WTC11 (cell line): ENCODE data around the gene CPD. TPM values are rescaled to one million over a fixed set of nuclear protein-coding genes. Genes with fewer than 3 reads are reported as not detected.
"Not testable (repeated sequence)": the region's sequence is repeated elsewhere in the genome, so short reads cannot be mapped to it uniquely, and the experiment has no call there.

ENCODE experiments used
- ATAC-seq: fragments of 200-7000 bp; cut with Tn5 transposase; 2 replicates; pipeline ENCODE4 v1.10.0; 2021; ENCODE audit warnings: mild to moderate bottlenecking, moderate library complexity
- CTCF ChIA-PET: fragments of 300-600 bp; sonication (Branson Sonifier 250); formaldehyde crosslinking; loops from one replicate; lab custom pipeline; 2021; ENCODE audit warnings: antibody characterized with exemption; lab: Charles Lee
- POLR2A ChIA-PET: fragments of 350-600 bp; sonication (Branson Sonifier 250); formaldehyde crosslinking; loops from one replicate; lab custom pipeline; 2021; ENCODE audit warnings: antibody characterized with exemption; lab: Charles Lee
- DNase-seq: peaks from one replicate; pipeline ENCODE4 v3.0.0; 2021; ENCODE audit warnings: low spot score
- H3K27ac Mint-ChIP-seq: 2 replicates; pipeline ENCODE4 v1.8.0; 2021; ENCODE audit warnings: mixed read lengths
- H3K27me3 Mint-ChIP-seq: 2 replicates; pipeline ENCODE4 v1.8.0; 2021; ENCODE audit warnings: low read depth, mild to moderate bottlenecking, moderate library complexity, mixed read lengths
- H3K36me3 Mint-ChIP-seq: 2 replicates; pipeline ENCODE4 v1.8.0; 2021; ENCODE audit warnings: mixed read lengths
- H3K4me1 Mint-ChIP-seq: 2 replicates; pipeline ENCODE4 v1.8.0; 2022; ENCODE audit warnings: mixed read lengths
- H3K4me3 Mint-ChIP-seq: 2 replicates; pipeline ENCODE4 v1.8.0; 2021; ENCODE audit warnings: mild to moderate bottlenecking, moderate library complexity, mixed read lengths
- H3K9me3 Mint-ChIP-seq: 2 replicates; pipeline ENCODE4 v1.8.0; 2021; ENCODE audit warnings: mixed read lengths
- E2F5 ChIP-seq: sonication (generic); formaldehyde crosslinking; IDR thresholded peaks from 2 replicates; pipeline ENCODE4 v1.8.1; 2022; ENCODE audit warnings: mild to moderate bottlenecking, moderate library complexity, missing genetic modification reagents
- EMX1 ChIP-seq: fragments of 250-450 bp; sonication (Bioruptor Pico); IDR thresholded peaks from 2 replicates; pipeline ENCODE4 v1.8.0; 2021; ENCODE audit warnings: mild to moderate bottlenecking
- GTF2I ChIP-seq: fragments of 250-450 bp; sonication (Bioruptor Pico); conservative IDR thresholded peaks from 2 replicates; pipeline ENCODE4 v1.4.0; 2021; ENCODE audit warnings: mild to moderate bottlenecking
- KAT7 ChIP-seq: sonication (generic); formaldehyde crosslinking; IDR thresholded peaks from 2 replicates; pipeline ENCODE4 v1.8.1; 2023; ENCODE audit warnings: missing genetic modification reagents, mild to moderate bottlenecking, borderline replicate concordance
- NFYB ChIP-seq: sonication (generic); formaldehyde crosslinking; conservative IDR thresholded peaks from 2 replicates; pipeline ENCODE4 v1.8.0; 2022; ENCODE audit warnings: low read depth, missing genetic modification reagents
- NR3C1 ChIP-seq: sonication (generic); formaldehyde crosslinking; conservative IDR thresholded peaks from 2 replicates; pipeline ENCODE4 v1.8.1; 2023; ENCODE audit warnings: low read depth, mild to moderate bottlenecking, missing genetic modification reagents
- PRDM15 ChIP-seq: sonication (generic); formaldehyde crosslinking; IDR thresholded peaks from 2 replicates; pipeline ENCODE4 v1.8.0; 2022; ENCODE audit warnings: missing genetic modification reagents
- ZMAT4 ChIP-seq: fragments of 250-450 bp; sonication (Bioruptor Pico); IDR thresholded peaks from 2 replicates; pipeline ENCODE4 v1.9.0; 2021; ENCODE audit warnings: mild to moderate bottlenecking
- ZNF532 ChIP-seq: fragments of 250-450 bp; sonication (Bioruptor Pico); IDR thresholded peaks from 2 replicates; pipeline ENCODE4 v1.9.0; 2021; ENCODE audit warnings: mild to moderate bottlenecking, borderline replicate concordance
- total RNA-seq: library from RNA; stranded (reverse); gene quantifications from 3 replicates; pipeline ENCODE4 v1.2.3, GENCODE V29; 2021
- TF ChIP-seq, protein P1 (sequence below): fragments of 250-450 bp; sonication (Bioruptor Pico); IDR thresholded peaks from 2 replicates; pipeline ENCODE4 v1.9.0; 2021; ENCODE audit warnings: moderate library complexity, mild to moderate bottlenecking, inconsistent platforms, borderline replicate concordance
- TF ChIP-seq, protein P2 (sequence below): sonication (generic); formaldehyde crosslinking; IDR thresholded peaks from 2 replicates; pipeline ENCODE4 v1.8.0; 2023; ENCODE audit warnings: missing genetic modification reagents, mild to moderate bottlenecking, borderline replicate concordance

The CPD gene
- total RNA-seq, 1 experiment from 2014 or later, result 36.1 TPM

DNA sequence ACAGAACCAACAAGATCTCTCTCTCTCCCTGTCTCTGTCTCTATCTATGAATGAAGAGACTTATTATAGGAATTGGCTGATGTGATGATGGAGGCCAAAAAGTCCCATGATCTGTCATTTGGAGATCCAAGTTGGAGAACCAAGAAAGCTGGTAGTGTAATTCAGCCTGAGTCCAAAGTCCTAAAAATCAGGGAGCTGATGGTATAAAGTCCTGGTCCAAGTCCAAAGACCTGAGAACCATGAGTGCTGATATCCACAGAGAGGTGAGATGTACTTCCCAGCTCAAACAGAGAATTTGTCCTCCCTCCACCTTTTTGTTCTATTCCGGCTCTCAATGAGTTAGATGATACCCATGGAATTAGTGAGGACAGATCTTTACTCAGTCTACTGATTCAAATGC lies 29.5 kb upstream of the CPD start (continued):
- TF ChIP-seq E2F5 (CRISPR knock-in tag) (no peak), PRDM15 (CRISPR knock-in tag) (no peak), ZMAT4 (CRISPR knock-in tag) (no peak), GTF2I (CRISPR knock-in tag) (no peak), ZNF532 (CRISPR knock-in tag) (no peak)
- TF ChIP-seq, protein P1, sequence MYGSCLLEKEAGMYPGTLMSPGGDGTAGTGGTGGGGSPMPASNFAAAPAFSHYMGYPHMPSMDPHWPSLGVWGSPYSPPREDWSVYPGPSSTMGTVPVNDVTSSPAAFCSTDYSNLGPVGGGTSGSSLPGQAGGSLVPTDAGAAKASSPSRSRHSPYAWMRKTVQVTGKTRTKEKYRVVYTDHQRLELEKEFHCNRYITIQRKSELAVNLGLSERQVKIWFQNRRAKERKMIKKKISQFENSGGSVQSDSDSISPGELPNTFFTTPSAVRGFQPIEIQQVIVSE (CRISPR knock-in tag), result no peak

- H3K9me3 Mint-ChIP-seq, H3K27ac Mint-ChIP-seq, H3K4me1 Mint-ChIP-seq, H3K27me3 Mint-ChIP-seq, H3K36me3 Mint-ChIP-seq, CTCF ChIA-PET, H3K4me3 Mint-ChIP-seq, ATAC-seq, DNase-seq, POLR2A ChIA-PET: not testable (repeated sequence)
These were observed 27.5 kb upstream of the CPD start for GRCh38 chr17:30351263-30351662.

DNA sequence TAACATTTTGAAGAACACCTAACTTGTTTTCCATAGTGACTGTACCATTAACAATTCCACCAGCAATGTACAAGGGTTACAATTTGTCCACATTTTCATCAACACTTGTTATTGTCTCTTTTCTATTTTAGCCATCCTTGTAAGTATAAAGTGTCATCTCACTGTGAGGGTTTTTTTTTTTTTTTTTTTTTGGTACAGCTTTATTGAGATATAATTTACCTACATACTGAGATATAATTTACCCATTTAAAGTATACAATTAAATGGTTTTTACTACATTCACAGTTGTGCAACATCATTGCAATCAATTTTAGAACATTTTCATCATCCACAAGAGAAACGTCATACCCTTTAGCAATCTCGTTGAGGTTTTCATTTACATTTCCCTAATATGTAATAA lies 27.0 kb upstream of the CPD start:
- POLR2A ChIA-PET, result no interaction called here
- H3K27me3 Mint-ChIP-seq, result 0 out of 2 replicates have a peak, but pooled peaks cover 2% of the 10 kb centered on the region
- CTCF ChIA-PET, result no interaction called here
- DNase-seq (no peak), ATAC-seq (no peak)
- H3K9me3 Mint-ChIP-seq, result no peaks in the 10 kb centered on the region; the same call in 1 of the 2 replicates
- H3K27ac Mint-ChIP-seq, result no peak overlapping the region
- no peak overlapping the region for H3K4me3 Mint-ChIP-seq
- peaks cover 7% of the 10 kb centered on the region for H3K4me1 Mint-ChIP-seq
- TF ChIP-seq NR3C1 (no peak), EMX1 (CRISPR knock-in tag) (no peak), NFYB (no peak)
- TF ChIP-seq, all 79 proteins: peak for 0
- no peaks in the 10 kb centered on the region for H3K36me3 Mint-ChIP-seq

- Mint-ChIP-seq H3K27me3 (no peaks in the 10 kb centered on the region), H3K4me1 (peaks cover 7% of the 10 kb centered on the region), H3K36me3 (no peaks in the 10 kb centered on the region), H3K9me3 (no peaks in the 10 kb centered on the region; the same call in 1 of the 2 replicates), H3K27ac (no peak overlapping the region), H3K4me3 (no peak overlapping the region)
- no peak for TF ChIP-seq KAT7 (CRISPR knock-in tag)
- TF ChIP-seq, protein P2, sequence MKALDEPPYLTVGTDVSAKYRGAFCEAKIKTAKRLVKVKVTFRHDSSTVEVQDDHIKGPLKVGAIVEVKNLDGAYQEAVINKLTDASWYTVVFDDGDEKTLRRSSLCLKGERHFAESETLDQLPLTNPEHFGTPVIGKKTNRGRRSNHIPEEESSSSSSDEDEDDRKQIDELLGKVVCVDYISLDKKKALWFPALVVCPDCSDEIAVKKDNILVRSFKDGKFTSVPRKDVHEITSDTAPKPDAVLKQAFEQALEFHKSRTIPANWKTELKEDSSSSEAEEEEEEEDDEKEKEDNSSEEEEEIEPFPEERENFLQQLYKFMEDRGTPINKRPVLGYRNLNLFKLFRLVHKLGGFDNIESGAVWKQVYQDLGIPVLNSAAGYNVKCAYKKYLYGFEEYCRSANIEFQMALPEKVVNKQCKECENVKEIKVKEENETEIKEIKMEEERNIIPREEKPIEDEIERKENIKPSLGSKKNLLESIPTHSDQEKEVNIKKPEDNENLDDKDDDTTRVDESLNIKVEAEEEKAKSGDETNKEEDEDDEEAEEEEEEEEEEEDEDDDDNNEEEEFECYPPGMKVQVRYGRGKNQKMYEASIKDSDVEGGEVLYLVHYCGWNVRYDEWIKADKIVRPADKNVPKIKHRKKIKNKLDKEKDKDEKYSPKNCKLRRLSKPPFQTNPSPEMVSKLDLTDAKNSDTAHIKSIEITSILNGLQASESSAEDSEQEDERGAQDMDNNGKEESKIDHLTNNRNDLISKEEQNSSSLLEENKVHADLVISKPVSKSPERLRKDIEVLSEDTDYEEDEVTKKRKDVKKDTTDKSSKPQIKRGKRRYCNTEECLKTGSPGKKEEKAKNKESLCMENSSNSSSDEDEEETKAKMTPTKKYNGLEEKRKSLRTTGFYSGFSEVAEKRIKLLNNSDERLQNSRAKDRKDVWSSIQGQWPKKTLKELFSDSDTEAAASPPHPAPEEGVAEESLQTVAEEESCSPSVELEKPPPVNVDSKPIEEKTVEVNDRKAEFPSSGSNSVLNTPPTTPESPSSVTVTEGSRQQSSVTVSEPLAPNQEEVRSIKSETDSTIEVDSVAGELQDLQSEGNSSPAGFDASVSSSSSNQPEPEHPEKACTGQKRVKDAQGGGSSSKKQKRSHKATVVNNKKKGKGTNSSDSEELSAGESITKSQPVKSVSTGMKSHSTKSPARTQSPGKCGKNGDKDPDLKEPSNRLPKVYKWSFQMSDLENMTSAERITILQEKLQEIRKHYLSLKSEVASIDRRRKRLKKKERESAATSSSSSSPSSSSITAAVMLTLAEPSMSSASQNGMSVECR, result no peak
- POLR2A ChIA-PET, result no interaction called here
- DNase-seq, result no peak
- no peak for ATAC-seq
- CTCF ChIA-PET, result no interaction called here
These were observed 26.4 kb upstream of the CPD start for GRCh38 chr17:30352240-30352814.
